ENCODE data around the gene ZMAT2. TPM values are rescaled to one million over a fixed set of nuclear protein-coding genes. Genes with fewer than 3 reads are reported as not detected.

ZMAT2 gene
- total and polyA plus RNA-seq, 12 donors = 27.9 to 73.4 (median 34.4) TPM

DNA sequence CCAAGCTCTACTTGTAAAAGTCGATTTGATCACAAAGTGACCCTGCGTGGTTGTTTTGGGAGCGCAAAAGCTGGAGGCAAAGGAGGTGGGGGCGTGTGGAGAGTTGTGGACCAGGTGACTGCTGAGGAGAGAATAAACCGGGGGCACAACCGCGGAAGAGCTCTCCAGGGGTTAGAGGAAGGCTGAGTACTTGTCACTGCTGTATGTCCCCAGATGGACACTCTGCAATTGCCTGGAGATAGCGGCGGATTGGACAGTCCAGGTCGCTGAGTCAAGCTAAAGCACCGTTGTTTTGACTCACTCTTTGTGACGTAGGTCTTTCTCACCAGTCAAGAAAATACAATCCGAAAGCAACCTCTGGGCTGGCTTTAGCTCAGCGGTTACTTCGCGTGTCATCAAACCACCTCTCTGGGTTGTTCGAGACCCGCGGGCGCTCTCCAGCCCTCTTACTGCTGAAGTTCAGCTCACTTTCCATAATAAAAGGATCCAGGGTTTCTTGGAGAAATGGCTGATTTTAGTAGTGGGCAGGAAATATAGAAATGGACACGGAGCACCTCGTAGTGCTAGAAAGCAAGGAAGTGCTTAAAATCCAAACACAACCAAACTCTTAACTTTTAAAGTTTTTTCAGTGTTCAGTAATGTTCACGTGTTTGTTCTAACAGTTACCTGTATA is 25.7 kb downstream of the ZMAT2 start:
- H3K4me1 ChIP-seq = no peaks in the 10 kb centered on the region
- intact Hi-C loops (cut with DNase I) = loop anchor here in 1 of 10 donors (10.0 kb wide), 1 partner anchor 351 kb away; no protein-coding TSS in a partner anchor
- ATAC-seq (peak; percentile 51 to 85 (median 74)), DNase-seq (peak; percentile 25 to 37)
- peak overlapping the region in 3 of 10 donors; percentile 24 to 31 (median 31) for H3K4me3 ChIP-seq
- TF ChIP-seq, protein P1, sequence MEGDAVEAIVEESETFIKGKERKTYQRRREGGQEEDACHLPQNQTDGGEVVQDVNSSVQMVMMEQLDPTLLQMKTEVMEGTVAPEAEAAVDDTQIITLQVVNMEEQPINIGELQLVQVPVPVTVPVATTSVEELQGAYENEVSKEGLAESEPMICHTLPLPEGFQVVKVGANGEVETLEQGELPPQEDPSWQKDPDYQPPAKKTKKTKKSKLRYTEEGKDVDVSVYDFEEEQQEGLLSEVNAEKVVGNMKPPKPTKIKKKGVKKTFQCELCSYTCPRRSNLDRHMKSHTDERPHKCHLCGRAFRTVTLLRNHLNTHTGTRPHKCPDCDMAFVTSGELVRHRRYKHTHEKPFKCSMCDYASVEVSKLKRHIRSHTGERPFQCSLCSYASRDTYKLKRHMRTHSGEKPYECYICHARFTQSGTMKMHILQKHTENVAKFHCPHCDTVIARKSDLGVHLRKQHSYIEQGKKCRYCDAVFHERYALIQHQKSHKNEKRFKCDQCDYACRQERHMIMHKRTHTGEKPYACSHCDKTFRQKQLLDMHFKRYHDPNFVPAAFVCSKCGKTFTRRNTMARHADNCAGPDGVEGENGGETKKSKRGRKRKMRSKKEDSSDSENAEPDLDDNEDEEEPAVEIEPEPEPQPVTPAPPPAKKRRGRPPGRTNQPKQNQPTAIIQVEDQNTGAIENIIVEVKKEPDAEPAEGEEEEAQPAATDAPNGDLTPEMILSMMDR (IDR thresholded peaks at IDR 0.05) = no peak
- no peak overlapping the region for H3K27ac ChIP-seq
- H3K27me3 ChIP-seq = peaks cover 0 to 50% (median 15%) of the 10 kb centered on the region in 7 donors
- no peaks in the 10 kb centered on the region for H3K9me3 ChIP-seq
- 5 to 6% methylated on average over 23 of the region's 23 CpGs for WGBS, 2 donors
- H3K36me3 ChIP-seq = no peaks in the 10 kb centered on the region

DNA sequence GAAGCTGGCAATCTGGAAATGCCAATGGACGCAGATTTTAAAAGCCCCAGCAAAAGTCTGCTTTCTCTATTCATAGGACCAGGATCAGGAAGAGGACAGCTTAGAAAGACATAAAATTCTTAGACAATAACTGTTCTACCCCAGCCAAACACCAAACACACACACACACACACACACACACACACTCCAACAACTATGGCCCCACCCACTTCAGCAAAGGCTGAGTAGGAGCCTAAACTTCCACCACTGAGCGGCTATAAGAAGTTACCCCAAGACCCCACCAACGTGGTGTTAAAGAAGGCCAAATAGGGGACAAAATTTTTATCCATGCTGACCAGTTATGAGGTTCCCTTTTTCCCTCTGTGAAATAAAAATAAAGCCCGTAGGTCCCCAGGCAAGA is 32.9 kb downstream of the ZMAT2 start:
- Histone ChIP-seq H3K27ac (no peak overlapping the region), H3K9me3 (peaks cover 0 to 7% (median 0%) of the 10 kb centered on the region in 11 donors), H3K27me3 (peaks cover 0 to 74% (median 34%) of the 10 kb centered on the region in 7 donors), H3K4me3 (no peak overlapping the region), H3K4me1 (no peaks in the 10 kb centered on the region), H3K36me3 (no peaks in the 10 kb centered on the region)
- WGBS, 2 donors = 63 to 67% methylated on average over 4 of the region's 4 CpGs
- intact Hi-C loops (cut with DNase I) = loop anchor here in 2 of 10 donors (5.0 to 10.0 kb wide), 2 partner anchors 361 to 368 kb away; partner anchors contain the start of gene SLC4A9 (in 1 of the 2)
- no peak for DNase-seq
- no peak for ATAC-seq
- TF ChIP-seq, protein P1 (IDR thresholded peaks at IDR 0.05) = no peak

DNA sequence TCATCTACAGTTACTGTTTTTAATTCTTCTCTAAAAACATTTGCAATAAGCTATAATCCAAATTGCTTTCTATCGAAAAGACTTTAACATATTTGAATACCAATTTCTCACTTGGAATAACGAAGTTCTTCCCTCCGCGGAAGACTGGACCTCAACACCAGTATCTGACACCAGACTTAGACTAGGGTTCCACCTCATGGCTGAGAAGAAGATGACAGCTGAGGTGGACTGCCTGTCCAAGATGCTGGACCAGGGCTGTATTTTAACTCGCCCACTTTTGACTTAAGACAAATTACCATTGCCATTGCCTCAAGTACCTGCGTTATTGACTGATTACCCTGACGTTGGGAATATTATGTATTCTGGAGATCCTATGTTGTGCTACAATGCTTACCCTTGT is 34.1 kb downstream of the ZMAT2 start:
- peaks cover 0 to 77% (median 36%) of the 10 kb centered on the region in 7 donors for H3K27me3 ChIP-seq
- TF ChIP-seq, protein P1 (IDR thresholded peaks at IDR 0.05) = peak in 7 of 9 donors; percentile 26 to 70 (median 46)
- no peaks in the 10 kb centered on the region for H3K4me1 ChIP-seq
- DNase-seq (no peak), ATAC-seq (peak in 1 of 8 donors; percentile 80)
- H3K27ac ChIP-seq = no peak overlapping the region
- no peaks in the 10 kb centered on the region for H3K36me3 ChIP-seq
- H3K4me3 ChIP-seq = no peak overlapping the region
- peaks cover 0 to 7% (median 0%) of the 10 kb centered on the region in 11 donors for H3K9me3 ChIP-seq
- intact Hi-C loops (cut with DNase I) = loop anchor here in 2 of 10 donors (5.0 to 10.0 kb wide), 2 partner anchors 362 to 370 kb away; partner anchors contain the start of gene SLC4A9 (in 1 of the 2)
- WGBS, 2 donors = 47 to 50% methylated on average over 7 of the region's 7 CpGs

- WGBS, 2 donors = 67 to 68% methylated on average over 1 of the region's 1 CpG
- TF ChIP-seq, protein P1 (IDR thresholded peaks at IDR 0.05) = no peak
- Histone ChIP-seq H3K4me3 (no peak overlapping the region), H3K27me3 (peaks cover 0 to 53% (median 21%) of the 10 kb centered on the region in 7 donors), H3K36me3 (no peaks in the 10 kb centered on the region), H3K9me3 (peaks cover 0 to 13% (median 0%) of the 10 kb centered on the region in 11 donors), H3K27ac (no peak overlapping the region), H3K4me1 (no peaks in the 10 kb centered on the region)
- intact Hi-C loops (cut with DNase I) = loop anchor here in 2 of 10 donors (5.0 to 10.0 kb wide), 2 partner anchors 365 to 373 kb away; partner anchors contain the start of gene SLC4A9 (in 1 of the 2)
- ATAC-seq = no peak
- no peak for DNase-seq
Measured at GRCh38 chr5:140737486-140737885, 37.2 kb downstream of the ZMAT2 start.
